Stimulated activated CD4-positive, alpha-beta T cell treated with anti-CD3 and anti-CD28 coated beads, Interleukin-1b, Interleukin-23, amount 100 ng/mL, for 4 hours (primary cell): ENCODE measurements around the gene PACSIN1.
A peak's percentile ranks its signal among the peaks of the same experiment; 100 is the strongest.

Source experiments
- DNase-seq, 2 donors: peaks; one replicate each; pipeline ENCODE4 v3.0.0-alpha.2; 2020; ENCODE audit warnings: low read depth in 2 of 2

The PACSIN1 gene, protein sequence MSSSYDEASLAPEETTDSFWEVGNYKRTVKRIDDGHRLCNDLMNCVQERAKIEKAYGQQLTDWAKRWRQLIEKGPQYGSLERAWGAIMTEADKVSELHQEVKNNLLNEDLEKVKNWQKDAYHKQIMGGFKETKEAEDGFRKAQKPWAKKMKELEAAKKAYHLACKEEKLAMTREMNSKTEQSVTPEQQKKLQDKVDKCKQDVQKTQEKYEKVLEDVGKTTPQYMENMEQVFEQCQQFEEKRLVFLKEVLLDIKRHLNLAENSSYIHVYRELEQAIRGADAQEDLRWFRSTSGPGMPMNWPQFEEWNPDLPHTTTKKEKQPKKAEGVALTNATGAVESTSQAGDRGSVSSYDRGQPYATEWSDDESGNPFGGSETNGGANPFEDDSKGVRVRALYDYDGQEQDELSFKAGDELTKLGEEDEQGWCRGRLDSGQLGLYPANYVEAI

DNA sequence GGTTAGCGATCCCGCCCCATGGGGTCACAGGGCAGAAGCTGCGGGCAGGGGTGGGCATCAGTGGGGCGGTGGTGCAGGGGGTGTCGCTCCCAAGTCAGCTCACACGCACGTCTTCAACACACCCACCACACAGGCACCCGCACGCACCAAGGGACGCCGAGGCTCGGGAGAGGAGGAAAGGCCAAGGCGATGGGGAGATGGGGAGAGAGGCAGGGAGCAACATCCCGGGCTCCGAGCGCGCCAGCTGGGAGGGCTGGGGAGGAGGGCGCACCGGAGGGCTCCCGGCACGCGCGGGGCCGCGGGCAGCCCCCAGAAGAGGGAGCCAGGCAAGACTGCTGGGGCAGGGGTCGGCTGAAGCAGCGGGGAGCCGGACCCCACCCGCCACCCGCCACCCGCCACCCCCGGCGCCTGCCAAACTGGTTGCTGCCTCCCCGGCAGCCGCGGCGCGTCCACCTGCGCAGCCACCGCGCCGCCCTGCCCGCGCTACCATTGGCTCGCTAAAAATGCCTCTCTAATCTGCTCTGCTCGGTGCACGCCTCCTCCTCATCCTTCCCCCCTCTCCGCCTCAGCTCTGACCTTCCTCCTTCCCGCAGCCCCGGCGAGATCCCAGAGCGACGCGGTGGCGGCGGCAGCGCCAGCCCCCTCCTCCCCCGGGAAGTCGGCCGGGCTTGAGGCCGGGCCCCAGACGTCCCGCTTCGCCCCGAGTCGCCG, at the start of gene PACSIN1:
Gene PACSIN1 (plus strand): TSS at position 546 of the 711 bp plus-strand sequence. CDS start 60,230 bp downstream, outside the sequence.
- DNase-seq: peak in 1 of 2 donors; percentile 19

DNA sequence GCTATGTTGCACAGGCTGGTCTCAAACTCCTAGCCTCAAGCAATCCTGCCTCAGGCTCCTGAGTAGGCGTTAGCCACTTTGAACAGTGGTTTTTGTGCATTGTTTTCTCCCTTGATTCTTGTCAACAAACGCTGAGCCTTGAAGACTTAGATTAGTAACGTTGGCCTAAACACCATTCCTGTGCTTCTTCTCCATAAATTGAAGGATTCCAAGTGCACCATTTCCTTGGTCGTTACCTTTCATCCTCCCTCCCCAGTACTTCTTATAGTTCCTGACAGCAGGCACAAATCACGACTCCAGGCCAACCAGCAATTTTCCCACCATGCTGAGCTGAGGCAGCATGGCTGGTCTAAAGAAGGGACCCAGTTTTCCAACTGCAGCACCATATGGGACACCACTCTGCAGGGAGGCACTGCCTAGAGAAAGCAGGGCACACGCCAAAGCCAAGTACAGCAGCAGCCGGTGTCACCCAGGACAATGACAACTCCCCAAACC, 49.0 kb upstream of the PACSIN1 start:
- no peak for DNase-seq

DNA sequence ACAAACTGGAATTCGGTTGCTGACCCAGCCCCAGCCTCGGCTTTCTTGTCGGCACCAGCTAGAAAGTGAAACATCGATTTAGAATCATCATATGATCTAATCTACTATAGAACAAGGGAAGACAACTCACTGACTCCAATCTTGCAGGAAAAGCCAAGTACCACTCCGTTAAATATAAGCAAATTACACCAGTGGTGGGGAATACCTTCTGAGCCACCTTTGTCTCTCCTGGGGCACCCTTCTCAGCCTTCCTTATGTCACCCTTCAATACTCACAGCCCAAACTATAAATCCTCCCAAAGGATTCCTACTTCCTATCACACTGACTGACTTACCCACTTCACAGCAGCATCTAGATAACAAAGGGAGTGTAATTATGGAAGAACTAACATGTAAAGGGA, 47.5 kb upstream of the PACSIN1 start:
- no peak for DNase-seq

DNA sequence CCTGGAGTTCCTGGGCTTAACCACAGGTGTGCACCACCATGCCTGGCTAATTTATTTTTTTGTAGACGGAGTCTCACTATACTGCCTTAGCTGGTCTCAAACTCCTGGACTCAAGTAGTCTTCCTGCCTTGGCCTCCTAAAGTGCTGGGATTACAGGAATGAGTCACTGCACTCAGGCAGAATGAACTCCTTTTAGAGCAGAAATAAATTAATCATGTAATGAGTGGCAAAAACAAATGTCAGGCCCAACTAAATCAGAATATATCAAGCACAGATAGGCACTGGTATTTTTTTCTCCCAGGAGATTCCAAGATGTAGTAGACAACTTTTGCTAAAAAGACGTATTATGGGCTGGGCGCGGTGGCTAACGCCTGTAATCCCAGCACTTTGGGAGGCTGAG, 42.6 kb upstream of the PACSIN1 start:
- DNase-seq: no peak

DNA sequence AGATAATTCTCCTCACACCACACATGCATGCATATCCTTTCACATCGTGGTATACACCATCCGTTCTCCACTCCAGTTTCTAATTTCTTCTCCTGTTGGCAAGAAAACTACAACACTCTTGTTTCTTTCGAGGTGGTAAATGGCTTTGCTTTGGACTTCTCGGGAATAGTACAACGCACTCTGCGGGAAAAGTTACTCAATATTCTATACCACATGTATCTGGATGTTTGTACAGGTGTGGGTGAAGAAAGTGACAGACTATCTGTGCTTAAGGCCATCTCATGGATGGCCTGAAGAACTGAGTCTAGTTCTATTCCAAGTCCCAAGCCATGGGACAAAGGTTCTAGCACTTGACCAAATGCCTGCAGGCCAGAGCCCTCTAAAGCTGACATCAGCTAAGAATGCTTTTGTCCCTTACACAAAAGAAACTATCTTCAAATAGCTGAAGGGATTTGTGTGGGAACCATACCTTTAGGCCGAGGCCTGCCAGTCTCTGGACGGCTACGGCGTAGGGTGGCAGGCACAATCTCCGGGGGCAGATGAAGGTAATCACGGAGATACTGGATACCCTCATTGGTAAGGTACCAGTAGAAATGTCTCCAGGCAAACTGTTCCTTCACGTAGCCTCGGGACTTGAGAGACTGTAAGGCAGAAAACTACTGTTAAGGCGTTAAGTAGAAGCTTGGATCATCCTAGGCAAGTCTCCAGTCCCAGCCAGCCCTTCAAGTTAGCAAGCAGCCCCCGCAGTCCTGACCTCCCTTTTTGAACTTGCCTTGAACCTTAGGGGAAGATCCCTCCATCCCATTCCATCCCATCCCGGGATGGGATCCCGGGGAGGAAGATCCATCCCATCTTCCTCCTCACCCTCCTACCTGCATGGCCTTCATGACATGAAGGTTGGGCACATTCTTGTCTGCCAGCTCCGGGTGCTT, 41.4 kb upstream of the PACSIN1 start:
- no peak for DNase-seq

DNA sequence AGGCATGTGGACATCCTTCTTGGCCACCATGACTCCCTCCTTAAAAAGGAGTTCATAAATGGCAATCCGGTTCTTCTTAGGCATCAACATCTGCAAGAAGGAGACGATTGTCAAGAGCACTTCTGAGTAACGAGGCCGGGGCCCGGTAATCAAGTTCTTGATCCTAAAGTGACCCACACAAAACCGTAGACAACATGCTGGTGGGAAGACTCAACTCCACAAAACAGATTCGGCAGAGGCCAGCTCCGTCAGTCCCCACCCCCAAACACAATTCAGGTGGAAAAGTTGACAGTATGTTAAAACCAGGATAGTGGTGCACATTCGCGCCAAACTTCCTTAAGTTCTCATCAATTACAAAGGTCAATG, 40.8 kb upstream of the PACSIN1 start:
- peak in 1 of 2 donors; percentile 13 for DNase-seq

DNA sequence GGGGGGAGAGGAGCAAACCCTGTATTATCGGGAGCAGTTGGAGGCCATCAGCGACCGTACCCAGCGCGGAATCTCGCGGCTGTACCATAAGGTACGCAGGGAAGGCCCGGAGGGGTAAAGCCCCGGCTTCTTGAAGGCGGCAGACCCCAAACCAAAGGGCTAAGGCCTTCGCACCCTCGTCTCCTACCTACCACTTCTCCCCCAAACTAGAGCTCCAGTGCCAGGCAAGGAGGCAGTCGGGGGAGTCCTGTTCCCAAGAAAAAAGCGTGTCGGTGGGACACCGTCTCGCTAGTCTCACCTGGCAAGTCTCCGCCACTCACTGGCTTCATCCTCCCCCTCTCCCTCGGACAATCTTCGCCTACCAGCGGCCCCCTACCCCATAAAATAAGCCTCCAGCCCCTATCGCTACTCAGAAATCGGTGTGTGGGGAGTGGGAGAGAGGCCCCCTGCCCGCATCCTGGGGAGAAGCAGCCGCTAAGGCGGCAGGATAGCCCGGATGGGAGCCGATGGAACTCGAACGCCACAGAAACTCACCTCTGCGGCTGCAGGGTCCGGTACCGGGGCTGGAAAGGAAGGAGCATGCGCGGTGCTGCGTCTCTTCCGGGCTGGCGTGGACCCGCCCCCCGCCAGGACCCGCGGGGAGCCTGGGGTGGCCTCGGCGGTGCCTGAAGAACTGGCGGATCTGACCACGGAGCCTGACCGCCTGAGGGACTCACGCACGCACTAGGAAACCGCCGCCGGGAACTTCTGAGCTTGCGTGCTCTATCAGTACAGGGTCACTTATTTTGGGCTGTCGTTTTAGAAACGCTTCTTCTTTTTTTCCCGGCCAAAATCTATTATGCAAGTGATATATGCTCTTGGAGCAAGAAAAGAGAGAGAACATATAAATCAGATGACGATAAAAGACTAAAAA, 40.1 kb upstream of the PACSIN1 start, which contains the start of gene RPS10:
Gene RPS10 (minus strand): TSS at position 572 of the 913 bp plus-strand sequence. CDS start 848 bp downstream, outside the sequence.
- DNase-seq: peak; percentile 89 to 93

DNA sequence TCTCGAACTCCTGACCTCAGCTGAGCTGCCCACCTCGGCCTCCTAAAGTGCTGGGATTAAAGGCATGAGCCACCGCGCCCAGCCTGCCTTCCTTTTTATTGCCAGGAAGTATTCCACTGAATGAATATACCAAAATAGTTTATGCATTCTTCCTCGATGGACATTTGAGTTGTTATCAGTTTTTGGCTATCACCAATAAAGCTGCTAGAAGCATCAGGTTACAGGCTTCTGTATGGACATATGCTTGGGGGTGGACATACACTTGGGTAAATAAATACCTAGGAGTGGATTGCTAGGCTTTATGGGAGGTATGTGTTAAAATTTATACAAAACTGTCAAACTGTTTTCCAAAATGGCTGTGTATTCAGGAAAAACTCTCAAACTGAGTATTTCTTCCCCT, 30.0 kb upstream of the PACSIN1 start:
- DNase-seq: no peak

DNA sequence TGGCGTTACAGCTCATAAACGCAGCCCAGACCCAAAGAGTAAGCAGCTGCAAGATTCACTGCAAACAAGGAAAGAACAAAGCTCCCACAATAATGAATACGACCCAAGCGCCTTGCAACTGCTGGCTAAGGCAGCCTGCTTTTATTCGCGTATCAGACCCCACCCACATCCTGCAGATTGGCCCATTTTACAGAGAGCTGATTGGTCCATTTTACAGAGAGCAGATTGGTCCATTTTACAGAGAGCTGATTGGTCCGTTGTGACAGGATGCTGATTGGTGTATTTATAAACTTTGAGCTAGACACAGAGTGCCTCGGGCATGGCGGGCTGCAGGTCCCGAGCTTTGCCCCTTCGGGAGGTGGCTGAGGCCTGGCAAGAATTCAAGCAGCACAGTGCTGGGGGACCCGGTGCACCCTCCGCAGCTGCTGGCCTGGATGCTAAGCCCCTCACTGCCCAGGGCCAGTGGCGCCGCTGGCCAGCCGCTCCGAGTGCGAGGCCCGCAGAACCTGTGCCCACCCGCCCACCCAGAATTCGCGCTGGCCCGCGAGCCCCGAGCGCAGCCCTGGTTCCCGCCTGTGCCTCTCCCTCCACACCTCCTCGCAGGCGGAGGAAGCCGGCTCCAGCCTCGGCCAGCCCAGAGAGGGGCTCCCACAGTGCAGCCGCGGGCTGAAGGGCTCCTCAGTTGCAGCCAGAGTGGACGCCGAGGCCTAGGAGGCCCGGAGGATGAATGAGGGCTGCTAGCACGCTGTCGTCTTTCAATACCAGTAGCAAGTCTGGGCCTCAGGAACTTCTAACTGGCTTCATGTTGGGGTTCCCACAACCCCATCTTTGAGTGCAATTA, 28.9 kb upstream of the PACSIN1 start:
- DNase-seq: no peak

DNA sequence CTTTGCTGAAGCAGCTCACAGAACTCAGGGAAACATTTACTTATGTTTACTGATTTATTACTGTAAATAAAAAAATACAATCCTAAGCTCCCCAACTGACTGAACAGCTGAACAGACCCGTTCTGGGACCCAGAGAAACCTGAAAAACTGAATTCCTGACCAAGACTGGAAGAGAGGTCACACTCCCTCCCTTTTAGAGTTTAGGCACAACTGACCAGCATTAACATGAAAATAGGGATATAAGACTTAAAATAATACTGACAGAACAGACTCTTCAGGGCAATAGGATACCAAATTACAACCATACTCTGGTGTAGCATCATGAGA, 28.3 kb upstream of the PACSIN1 start:
- DNase-seq: no peak

DNA sequence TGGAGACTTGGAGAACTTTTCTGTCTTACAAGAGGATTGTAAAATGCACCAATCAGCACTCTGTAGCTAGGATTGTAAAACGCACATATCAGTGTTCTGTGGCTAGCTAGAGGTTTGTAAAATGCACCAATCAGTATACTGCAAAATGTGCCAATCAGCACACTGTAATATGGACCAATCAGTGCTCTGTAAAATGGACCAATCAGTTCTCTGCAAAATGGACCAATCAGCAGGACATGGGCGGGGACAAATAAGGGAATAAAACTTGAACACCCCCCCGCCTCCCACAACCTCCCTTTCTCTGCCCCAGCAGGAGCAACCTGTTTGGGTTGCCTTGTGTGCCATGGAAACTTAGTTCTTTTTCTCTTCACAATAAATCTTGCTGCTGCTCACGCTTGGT, 27.2 kb upstream of the PACSIN1 start:
- no peak for DNase-seq

DNA sequence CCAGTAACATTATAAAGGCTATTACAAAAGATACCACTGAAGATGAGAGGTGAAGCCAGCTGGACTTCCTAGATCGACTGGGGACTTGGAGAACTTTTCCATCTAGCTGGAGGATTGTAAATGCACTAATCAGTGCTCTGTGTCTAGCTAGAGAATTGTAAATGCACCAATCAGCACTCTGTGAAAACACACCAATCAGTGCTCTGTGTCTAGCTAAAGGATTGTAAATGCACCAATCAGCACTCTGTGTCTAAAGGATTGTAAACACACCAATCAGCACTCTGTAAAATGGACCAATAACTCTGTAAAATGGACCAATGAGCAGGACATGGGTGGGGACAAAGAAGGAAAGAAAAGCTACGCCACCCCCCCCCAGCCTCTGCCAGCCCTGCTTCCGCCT, 26.4 kb upstream of the PACSIN1 start:
- no peak for DNase-seq

DNA sequence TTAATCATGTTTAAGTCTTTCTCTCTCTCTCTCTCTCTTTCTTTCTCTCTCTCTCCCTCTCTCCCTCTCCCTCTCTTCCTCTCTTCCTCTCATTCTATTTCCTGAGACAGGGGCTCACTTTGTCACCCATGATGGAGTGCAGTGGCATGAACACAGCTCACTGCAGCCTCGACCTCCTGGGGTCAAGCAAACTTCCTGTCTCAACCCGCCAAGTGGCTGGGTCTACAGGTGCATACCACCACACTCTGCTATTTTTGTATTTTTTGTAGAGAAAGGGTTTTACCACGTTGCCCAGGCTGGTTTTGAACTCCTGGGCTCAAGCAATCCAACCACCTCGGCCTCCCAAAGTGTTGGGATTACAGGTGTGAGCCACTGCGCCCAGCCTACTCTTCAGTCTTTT, 24.4 kb upstream of the PACSIN1 start:
- DNase-seq: no peak

DNA sequence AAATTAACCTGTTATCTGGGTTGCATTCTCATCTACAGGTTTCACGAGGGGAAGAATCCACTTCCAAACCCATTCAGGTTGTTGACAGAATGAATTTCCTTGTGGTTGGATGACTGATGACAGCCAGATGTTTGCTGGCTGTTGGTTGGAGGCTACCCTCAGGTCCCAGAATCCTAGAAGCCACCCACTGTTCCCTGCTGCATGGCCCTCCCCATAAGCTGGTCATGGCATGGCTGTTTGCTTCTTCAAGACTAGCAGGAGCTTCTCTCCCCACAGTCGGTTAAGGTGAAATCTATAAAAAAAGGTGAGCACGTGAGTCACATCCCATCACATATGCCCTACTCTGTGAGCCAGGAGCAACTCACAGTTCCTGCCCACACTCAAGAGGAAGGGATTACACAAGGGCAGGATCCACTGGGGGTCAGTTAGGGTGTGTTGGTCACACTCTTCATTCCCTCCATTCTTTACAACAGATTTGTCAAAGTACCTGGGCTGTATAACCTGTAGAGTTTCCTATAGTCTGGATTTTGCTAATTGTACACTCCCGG, 20.5 kb upstream of the PACSIN1 start:
- no peak for DNase-seq

DNA sequence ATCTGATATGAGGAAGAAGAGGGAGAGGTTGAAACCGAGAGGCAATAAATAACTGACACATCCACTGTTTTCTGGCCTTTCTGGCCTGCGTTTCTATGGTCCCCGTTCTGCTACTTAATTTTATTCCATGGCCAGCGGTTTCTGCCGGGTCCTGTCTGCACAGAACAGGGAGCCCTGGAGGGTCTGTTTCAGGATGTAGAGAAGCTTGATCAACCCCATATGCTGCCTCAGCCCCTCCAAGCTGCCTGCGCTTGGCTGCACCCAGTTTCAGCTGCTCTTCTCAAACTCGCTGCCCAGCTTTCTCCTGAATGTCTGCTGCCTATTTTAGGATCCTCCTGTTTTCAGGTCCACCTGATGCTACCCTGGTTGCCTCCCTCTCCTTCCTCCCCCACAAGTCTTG, 18.5 kb upstream of the PACSIN1 start:
- DNase-seq: no peak

DNA sequence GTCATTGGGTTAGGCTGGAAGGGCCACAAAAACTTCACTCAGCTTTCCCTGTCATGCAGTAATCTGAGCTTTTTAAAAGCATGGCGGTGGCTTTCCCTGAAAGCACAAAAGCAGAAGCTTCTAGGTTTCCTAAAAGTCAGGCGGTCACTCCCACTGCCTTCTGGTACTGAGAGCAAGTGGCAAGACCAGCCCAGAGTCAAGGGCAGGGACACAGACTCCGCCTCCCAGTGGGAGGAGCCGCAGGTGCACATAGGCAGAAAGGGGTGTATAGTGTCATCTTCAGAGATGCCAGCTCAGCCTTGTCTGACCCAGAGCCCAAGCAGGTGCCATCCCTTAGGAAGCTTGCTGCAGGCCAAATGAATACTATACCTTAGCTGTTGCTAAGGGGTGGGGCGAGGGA, 18.0 kb upstream of the PACSIN1 start:
- DNase-seq: no peak

DNA sequence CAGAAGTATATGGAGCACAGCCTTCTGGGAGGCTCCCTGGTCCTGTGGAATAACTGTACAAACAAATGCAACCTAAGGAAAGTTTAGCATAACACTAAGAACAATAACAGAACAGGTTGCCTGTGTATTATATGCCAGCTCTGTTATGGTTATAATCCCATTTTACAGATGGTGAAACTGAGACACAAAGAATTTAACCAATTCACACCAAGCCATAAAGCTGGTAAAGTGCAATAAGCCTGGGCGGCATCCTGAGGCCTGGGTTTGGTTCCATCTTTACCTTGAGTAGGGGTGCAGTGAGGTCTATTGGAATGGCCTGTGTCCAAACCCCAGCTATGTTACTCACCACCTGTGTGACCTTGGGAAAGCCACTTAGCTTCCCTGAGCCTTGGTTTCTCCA, 14.7 kb upstream of the PACSIN1 start:
- no peak for DNase-seq

DNA sequence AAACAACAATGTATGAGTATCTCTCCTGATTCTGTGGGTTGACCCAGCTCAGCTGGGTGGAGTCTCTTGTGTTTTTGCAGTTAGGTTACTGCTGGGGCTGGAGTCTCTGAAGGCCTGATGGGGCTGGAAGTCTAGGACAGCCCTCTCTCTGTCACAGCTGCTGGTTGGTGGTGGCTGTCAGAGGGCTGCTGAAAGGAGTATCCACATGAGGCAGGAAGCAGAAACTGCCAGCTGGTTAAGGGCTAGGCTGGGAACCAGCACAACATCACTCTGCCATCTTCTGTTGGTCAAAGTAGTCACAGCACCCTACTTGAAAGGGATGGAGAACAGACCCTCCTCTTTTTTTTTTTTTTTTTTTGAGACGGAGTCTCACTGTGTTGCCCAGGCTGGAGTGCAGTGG, 10.0 kb upstream of the PACSIN1 start:
- DNase-seq: no peak

DNA sequence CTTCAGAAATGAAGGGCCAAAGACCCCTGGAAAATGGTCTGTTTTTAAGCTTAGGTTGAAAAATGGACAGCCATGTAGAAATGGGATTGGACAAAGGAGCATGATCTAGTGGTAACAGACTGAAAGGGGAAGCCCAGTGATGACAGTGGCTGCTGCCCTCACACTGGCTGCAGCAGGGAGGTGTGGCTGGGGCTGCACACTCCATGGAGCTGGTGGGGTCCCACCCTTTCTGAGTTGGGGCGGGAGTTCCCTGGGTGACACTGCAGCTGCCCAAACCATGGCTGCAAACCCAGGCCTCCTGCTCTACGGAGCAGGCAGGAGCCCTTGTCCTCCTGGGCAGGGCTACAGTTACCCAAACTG, 8.5 kb upstream of the PACSIN1 start:
- no peak for DNase-seq
